GM23248 (cell line): ENCODE measurements around the gene SLC35F3. TPM values are rescaled to one million over a fixed set of nuclear protein-coding genes. Genes with fewer than 3 reads are reported as not detected.

Experiments used
- DNase-seq: peaks from one replicate; pipeline ENCODE4 v3.0.0-alpha.2; 2015
- H2AFZ ChIP-seq: fragments of 200-600 bp; sonication (generic); 2 replicates; pipeline ENCODE4 v1.6.1; 2016; ENCODE audit warnings: antibody characterized with exemption
- H3F3A ChIP-seq: fragments of 200-600 bp; sonication (generic); 2 replicates; pipeline ENCODE4 v1.6.1; 2016; ENCODE audit warnings: mild to moderate bottlenecking, antibody characterized with exemption, mixed run types; ENCODE audit not compliant: insufficient read depth
- H3K27ac ChIP-seq: fragments of 200-600 bp; sonication (generic); 2 replicates; pipeline ENCODE4 v1.5.1; 2016; ENCODE audit warnings: mild to moderate bottlenecking
- H3K27me3 ChIP-seq: fragments of 200-600 bp; sonication (generic); replicated peaks from 2 replicates; pipeline ENCODE4 v1.6.1; 2016; ENCODE audit warnings: mild to moderate bottlenecking; ENCODE audit not compliant: insufficient read depth
- H3K36me3 ChIP-seq: fragments of 200-600 bp; sonication (generic); 2 replicates; pipeline ENCODE4 v1.6.1; 2016; ENCODE audit warnings: low read depth, mild to moderate bottlenecking
- H3K4me1 ChIP-seq: fragments of 200-600 bp; sonication (generic); 2 replicates; pipeline ENCODE4 v1.6.1; 2016; ENCODE audit warnings: mild to moderate bottlenecking; ENCODE audit not compliant: insufficient read depth
- H3K4me2 ChIP-seq: fragments of 200-600 bp; sonication (generic); one replicate; pipeline ENCODE4 v1.6.1; 2016; ENCODE audit warnings: mild to moderate bottlenecking; ENCODE audit not compliant: unreplicated experiment
- H3K4me3 ChIP-seq: fragments of 200-600 bp; sonication (generic); 2 replicates; pipeline ENCODE4 v1.5.1; 2016; ENCODE audit warnings: mild to moderate bottlenecking
- H3K79me2 ChIP-seq: fragments of 200-600 bp; sonication (generic); 2 replicates; pipeline ENCODE4 v1.6.1; 2016; ENCODE audit warnings: mild to moderate bottlenecking; ENCODE audit not compliant: insufficient read depth
- H3K9ac ChIP-seq: fragments of 200-600 bp; sonication (generic); 2 replicates; pipeline ENCODE4 v1.6.1; 2016; ENCODE audit warnings: mild to moderate bottlenecking
- H3K9me2 ChIP-seq: fragments of 200-600 bp; sonication (generic); 2 replicates; pipeline ENCODE4 v1.6.1; 2016; ENCODE audit warnings: mixed run types, mild to moderate bottlenecking, moderate library complexity; ENCODE audit not compliant: insufficient read depth
- H3K9me3 ChIP-seq: fragments of 200-600 bp; sonication (generic); one replicate; pipeline ENCODE4 v1.6.1; 2017; ENCODE audit warnings: low read depth
- H4K20me1 ChIP-seq: fragments of 200-600 bp; sonication (generic); 2 replicates; pipeline ENCODE4 v1.6.0; 2016; ENCODE audit not compliant: insufficient read depth
- EZH2 ChIP-seq: fragments of 200-600 bp; sonication (generic); IDR thresholded peaks from 2 replicates; pipeline ENCODE4 v1.6.1; 2018; ENCODE audit warnings: antibody characterized with exemption, mild to moderate bottlenecking; ENCODE audit not compliant: insufficient read depth, poor library complexity, severe bottlenecking
- EZH2phosphoT487 ChIP-seq: fragments of 200-600 bp; sonication (generic); IDR thresholded peaks from 2 replicates; pipeline ENCODE4 v1.6.1; 2018; ENCODE audit warnings: antibody characterized with exemption, moderate library complexity, mild to moderate bottlenecking, low read depth; ENCODE audit not compliant: insufficient read depth
- WGBS, 2 experiments: methylation state at CpG; one replicate each; pipeline ENCODE4 v1.1.6; 2015 to 2017; ENCODE audit warnings: low lambda C conversion rate in 2 of 2, low coverage in 1 of 2; ENCODE audit errors: missing lambda C conversion rate in 2 of 2; 5-methylcytosine and 5-hydroxymethylcytosine counted together
- in situ Hi-C: fragments of 300-500 bp; cut with MboI; formaldehyde crosslinking; loops from 2 replicates; pipeline ENCODE4 v1.15.0; 2020
- polyA plus RNA-seq: library from polyadenylated mRNA; unstranded; fragments of >200 nt; fragmentation: Nextera tagmentation; extraction: Ambion mirVana; gene quantifications from 2 replicates; pipeline ENCODE4 v1.2.1, GENCODE V29; 2016
- total RNA-seq: library from RNA; depleted of rRNA; stranded (reverse); fragments of >200 nt; shearing (Covaris generic); gene quantifications from 2 replicates; pipeline ENCODE4 v1.2.3, GENCODE V29; 2014

SLC35F3 gene
- total and polyA plus RNA-seq, 2 experiments from 2014 or later = 0.43 to 1.3 TPM

DNA sequence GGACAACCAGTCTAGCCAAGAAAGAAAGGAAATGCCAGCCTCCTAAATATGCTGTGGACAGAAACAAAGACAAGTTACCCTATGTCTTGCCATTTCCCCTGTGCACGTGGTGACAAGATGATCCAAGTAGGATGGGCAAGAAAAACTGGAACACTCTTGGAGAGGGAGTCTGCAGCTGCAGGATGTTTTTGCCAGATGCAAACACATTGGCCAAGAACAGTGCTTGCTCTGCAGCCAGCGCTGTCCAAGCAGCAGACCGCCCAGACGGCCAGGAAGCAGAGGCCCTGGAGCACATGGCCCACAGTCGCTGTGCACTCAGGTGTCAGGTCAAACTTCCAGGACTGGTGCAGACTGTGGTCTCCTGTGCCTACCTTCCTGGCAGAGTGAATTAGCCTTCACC is 189.3 kb downstream of the SLC35F3 start:
- no peak overlapping the region for H3K4me2 ChIP-seq
- TF ChIP-seq EZH2 (no peak), EZH2phosphoT487 (no peak)
- H3K4me1 ChIP-seq = no peaks in the 10 kb centered on the region
- 3% methylated on average over 5 of the region's 5 CpGs for WGBS, 2 experiments
- no peak overlapping the region for H2AFZ ChIP-seq
- H3K36me3 ChIP-seq = no peaks in the 10 kb centered on the region
- H3K4me3 ChIP-seq = no peak overlapping the region
- no peaks in the 10 kb centered on the region; the same call in 1 of the 2 replicates for H3K27me3 ChIP-seq
- H4K20me1 ChIP-seq = no peaks in the 10 kb centered on the region
- no peak for DNase-seq
- no peaks in the 10 kb centered on the region for H3K9me2 ChIP-seq
- no peak overlapping the region for H3K27ac ChIP-seq
- no peak overlapping the region for H3K9ac ChIP-seq
- no peaks in the 10 kb centered on the region for H3K79me2 ChIP-seq
- no peaks in the 10 kb centered on the region for H3F3A ChIP-seq
- in situ Hi-C loops = no loop called here
- no peaks in the 10 kb centered on the region for H3K9me3 ChIP-seq

DNA sequence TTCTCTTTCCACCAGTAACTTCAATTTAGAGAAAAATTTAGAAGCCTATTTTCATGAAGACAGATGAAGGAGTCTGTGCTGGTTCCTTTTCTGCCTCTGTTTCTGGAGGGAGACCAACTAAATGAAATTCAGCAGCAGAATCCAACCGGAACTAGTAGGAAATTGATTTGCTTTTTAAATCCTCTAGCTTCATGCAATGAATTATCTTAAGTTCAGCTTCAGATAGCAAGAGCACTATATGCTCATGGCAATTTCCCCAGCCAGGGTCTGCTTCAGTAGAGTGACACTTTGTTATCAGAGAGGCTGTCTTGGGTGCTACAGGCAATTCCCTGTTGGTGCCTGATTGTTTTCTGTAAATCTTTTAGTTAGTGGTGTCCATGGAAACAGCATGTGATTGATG is 189.7 kb downstream of the SLC35F3 start:
- Histone ChIP-seq H3K79me2 (no peaks in the 10 kb centered on the region), H3F3A (no peaks in the 10 kb centered on the region), H3K4me3 (no peak overlapping the region), H2AFZ (no peak overlapping the region), H3K9ac (no peak overlapping the region), H3K27me3 (no peaks in the 10 kb centered on the region; the same call in 1 of the 2 replicates), H3K27ac (no peak overlapping the region), H3K4me1 (no peaks in the 10 kb centered on the region), H3K9me2 (no peaks in the 10 kb centered on the region), H3K4me2 (no peak overlapping the region), H3K36me3 (no peaks in the 10 kb centered on the region), H4K20me1 (no peaks in the 10 kb centered on the region), H3K9me3 (no peaks in the 10 kb centered on the region)
- in situ Hi-C loops = no loop called here
- 10 to 12% methylated on average over 1 of the region's 1 CpG for WGBS, 2 experiments
- DNase-seq = no peak
- TF ChIP-seq EZH2 (no peak), EZH2phosphoT487 (no peak)

DNA sequence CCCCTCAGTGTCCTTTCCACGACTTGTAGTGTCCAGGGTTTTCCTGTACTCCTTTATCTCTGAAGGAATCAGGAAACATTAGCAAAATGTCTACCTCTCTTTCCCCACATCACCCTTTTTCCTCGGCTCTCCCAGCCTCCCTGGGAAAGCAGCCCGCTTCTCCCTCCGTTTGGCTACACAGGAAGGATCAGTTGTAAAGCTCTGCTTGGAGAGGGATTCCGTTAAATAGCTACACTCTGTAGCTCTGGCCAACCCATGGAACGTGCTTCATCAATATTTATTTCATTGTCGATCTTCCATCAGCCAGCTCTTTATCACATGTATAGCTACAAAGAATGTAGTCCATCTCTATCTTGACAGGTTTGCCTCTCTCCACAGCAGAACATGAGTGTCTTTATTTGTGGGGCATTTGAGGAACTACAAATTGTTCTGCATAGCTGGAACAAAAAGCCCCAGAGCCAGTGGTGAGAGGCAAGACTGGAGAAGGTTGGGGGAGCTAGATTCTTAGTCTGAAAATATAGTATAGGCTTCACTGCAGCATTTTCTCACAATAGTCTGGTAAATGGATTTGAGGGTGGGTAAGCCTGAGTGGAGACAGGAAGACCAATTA is 191.8 kb downstream of the SLC35F3 start:
- H3K36me3 ChIP-seq = no peaks in the 10 kb centered on the region
- in situ Hi-C loops = no loop called here
- TF ChIP-seq EZH2 (no peak), EZH2phosphoT487 (no peak)
- no peak for DNase-seq
- no peak overlapping the region for H3K9ac ChIP-seq
- WGBS, 2 experiments = 25 to 30% methylated on average over 7 of the region's 7 CpGs
- H3K4me3 ChIP-seq = no peak overlapping the region
- H3K4me1 ChIP-seq = no peaks in the 10 kb centered on the region
- no peaks in the 10 kb centered on the region for H3K79me2 ChIP-seq
- H3K27me3 ChIP-seq = peaks cover 4% of the 10 kb centered on the region; the same call in 1 of the 2 replicates
- no peaks in the 10 kb centered on the region for H3F3A ChIP-seq
- no peaks in the 10 kb centered on the region for H4K20me1 ChIP-seq
- H3K9me3 ChIP-seq = no peaks in the 10 kb centered on the region
- no peaks in the 10 kb centered on the region for H3K9me2 ChIP-seq
- no peak overlapping the region for H3K4me2 ChIP-seq
- H3K27ac ChIP-seq = no peak overlapping the region
- no peak overlapping the region for H2AFZ ChIP-seq

DNA sequence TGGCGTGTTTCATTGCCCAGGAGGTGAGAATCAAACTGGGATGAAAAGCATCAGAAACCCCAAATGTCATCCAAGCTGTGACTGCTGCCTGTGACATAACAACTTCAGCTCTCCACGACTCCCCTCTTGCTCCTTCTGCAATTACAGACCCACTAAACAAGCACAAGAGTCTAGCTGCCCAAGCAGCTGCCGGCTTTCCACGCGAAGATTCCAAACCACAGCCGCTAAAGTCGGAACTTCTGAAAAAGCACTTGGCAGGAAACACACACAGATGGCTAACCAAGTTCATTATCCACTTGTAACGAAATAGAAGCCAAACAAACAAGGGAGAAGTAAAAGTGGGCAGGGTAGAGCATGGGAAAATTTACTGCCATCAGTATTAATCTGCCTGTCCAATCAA is 198.1 kb downstream of the SLC35F3 start:
- Histone ChIP-seq H3K9ac (no peak overlapping the region), H3K27me3 (peaks cover 6% of the 10 kb centered on the region; the same call in 1 of the 2 replicates), H3K36me3 (no peaks in the 10 kb centered on the region), H3K9me3 (no peaks in the 10 kb centered on the region), H2AFZ (no peak overlapping the region), H3K27ac (no peak overlapping the region), H3K9me2 (no peaks in the 10 kb centered on the region), H3K4me1 (no peaks in the 10 kb centered on the region), H4K20me1 (no peaks in the 10 kb centered on the region), H3K4me3 (no peak overlapping the region), H3K4me2 (no peak overlapping the region), H3K79me2 (no peaks in the 10 kb centered on the region), H3F3A (no peaks in the 10 kb centered on the region)
- no peak for DNase-seq
- no peak for TF ChIP-seq EZH2
- no peak for TF ChIP-seq EZH2phosphoT487
- WGBS, 2 experiments = 1 to 2% methylated on average over 8 of the region's 8 CpGs
- in situ Hi-C loops = loop anchor here (25.0 kb wide), 1 partner anchor 1010 kb away; no protein-coding TSS in a partner anchor

DNA sequence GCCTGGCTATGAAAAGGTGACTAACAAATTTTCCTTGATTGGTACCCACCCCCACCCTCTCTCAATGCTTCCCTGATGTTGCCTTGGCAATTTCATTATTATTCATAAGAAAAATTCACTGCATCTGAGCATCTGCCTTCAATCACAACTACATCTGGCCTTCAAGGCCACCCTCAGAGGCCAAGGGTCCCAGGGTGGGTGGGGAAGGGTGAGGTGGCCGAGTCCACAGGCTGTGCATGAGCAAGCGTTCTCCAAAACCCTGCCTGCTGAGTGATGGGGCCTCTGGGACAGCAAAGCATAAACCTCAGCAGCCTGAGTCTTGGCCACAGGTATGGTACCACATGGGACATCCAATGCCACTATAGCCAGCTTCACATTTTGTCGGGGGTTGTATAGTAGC is 198.7 kb downstream of the SLC35F3 start:
- WGBS, 2 experiments = 35 to 44% methylated on average over 3 of the region's 3 CpGs
- no peak overlapping the region for H3K9ac ChIP-seq
- no peaks in the 10 kb centered on the region for H4K20me1 ChIP-seq
- H3K36me3 ChIP-seq = no peaks in the 10 kb centered on the region
- no peak for DNase-seq
- H3K9me3 ChIP-seq = no peaks in the 10 kb centered on the region
- TF ChIP-seq EZH2 (no peak), EZH2phosphoT487 (no peak)
- no peaks in the 10 kb centered on the region for H3K4me1 ChIP-seq
- no peak overlapping the region for H3K4me2 ChIP-seq
- H3K27me3 ChIP-seq = peaks cover 6% of the 10 kb centered on the region; the same call in 1 of the 2 replicates
- H3K4me3 ChIP-seq = no peak overlapping the region
- in situ Hi-C loops = loop anchor here (25.0 kb wide), 1 partner anchor 1009 kb away; no protein-coding TSS in a partner anchor
- H3K27ac ChIP-seq = no peak overlapping the region
- H3F3A ChIP-seq = no peaks in the 10 kb centered on the region
- H3K9me2 ChIP-seq = no peaks in the 10 kb centered on the region
- H3K79me2 ChIP-seq = no peaks in the 10 kb centered on the region
- H2AFZ ChIP-seq = no peak overlapping the region
